ENCODE measurements around the gene HSD17B4.
"Not testable (repeated sequence)": the region's sequence is repeated elsewhere in the genome, so short reads cannot be mapped to it uniquely, and the experiment has no call there.

HSD17B4 gene

GRCh38 chr5:119410448-119411159, 41.7 kb upstream of the HSD17B4 start:
- no peak for TF ChIP-seq CTCF (IDR thresholded peaks at IDR 0.05; ENCODE audit: insufficient read depth, low read depth, low read length, missing control alignments)
- DNase-seq (ENCODE audit: low read depth) = peak; percentile 50
- H3K4me3 ChIP-seq (ENCODE audit: low read depth, low read length) = no peak overlapping the region

- TF ChIP-seq CTCF (IDR thresholded peaks at IDR 0.05; ENCODE audit: insufficient read depth, low read depth, low read length, missing control alignments) = peak; percentile 87
- DNase-seq (ENCODE audit: low read depth) = peak; percentile 82
- H3K4me3 ChIP-seq (ENCODE audit: low read depth, low read length) = peak overlapping the region; percentile 45
Measured at GRCh38 chr5:119411361-119412278, 40.7 kb upstream of the HSD17B4 start.

GRCh38 chr5:119412279-119413227, 39.7 kb upstream of the HSD17B4 start:
- H3K4me3 ChIP-seq (ENCODE audit: low read depth, low read length) = no peak overlapping the region
- no peak for TF ChIP-seq CTCF (IDR thresholded peaks at IDR 0.05; ENCODE audit: insufficient read depth, low read depth, low read length, missing control alignments)
- DNase-seq (ENCODE audit: low read depth) = no peak

- not testable (repeated sequence) for DNase-seq (ENCODE audit: low read depth); H3K4me3 ChIP-seq (ENCODE audit: low read depth, low read length)
Measured at GRCh38 chr5:119414124-119414734, 38.1 kb upstream of the HSD17B4 start.

- TF ChIP-seq CTCF (IDR thresholded peaks at IDR 0.05; ENCODE audit: insufficient read depth, low read depth, low read length, missing control alignments) = no peak
- no peak for DNase-seq (ENCODE audit: low read depth)
- H3K4me3 ChIP-seq (ENCODE audit: low read depth, low read length) = no peak overlapping the region
Measured at GRCh38 chr5:119417891-119418605, 34.2 kb upstream of the HSD17B4 start.

- peak; percentile 62 for DNase-seq (ENCODE audit: low read depth)
- no peak overlapping the region for H3K4me3 ChIP-seq (ENCODE audit: low read depth, low read length)
- TF ChIP-seq CTCF (IDR thresholded peaks at IDR 0.05; ENCODE audit: insufficient read depth, low read depth, low read length, missing control alignments) = no peak
Measured at GRCh38 chr5:119418606-119419100, 33.6 kb upstream of the HSD17B4 start.

Data from GM12865 (cell line).